Posterior cingulate gyrus (tissue), 11 donors: Measurements from ENCODE around the gene ANKRD31.
"Not testable (repeated sequence)": the region's sequence is repeated elsewhere in the genome, so short reads cannot be mapped to it uniquely, and the experiment has no call there.

Source experiments
- DNase-seq, 10 donors: peaks; one replicate each; pipeline versions ENCODE4 v3.0.0 to v3.0.0-alpha.2; 2020 to 2021; ENCODE audit warnings: mixed read lengths in 3 of 10
- intact Hi-C: fragments of 100-400 bp; cut with DNase I; formaldehyde crosslinking; loops from one replicate; pipeline ENCODE4 v1.15.1; 2023

Gene ANKRD31

GRCh38 chr5:75152860-75153259 lies 83.8 kb downstream of the ANKRD31 start:
- DNase-seq = no peak
- intact Hi-C loops = no loop called here

GRCh38 chr5:75148051-75148450 lies 88.6 kb downstream of the ANKRD31 start:
- intact Hi-C loops = no loop called here
- DNase-seq = no peak

GRCh38 chr5:75142566-75143136 lies 94.0 kb downstream of the ANKRD31 start:
- DNase-seq = no peak
- intact Hi-C loops = no loop called here

- no peak for DNase-seq
- intact Hi-C loops = no loop called here
Observed at GRCh38 chr5:75140277-75140676, 96.4 kb downstream of the ANKRD31 start.

DNA sequence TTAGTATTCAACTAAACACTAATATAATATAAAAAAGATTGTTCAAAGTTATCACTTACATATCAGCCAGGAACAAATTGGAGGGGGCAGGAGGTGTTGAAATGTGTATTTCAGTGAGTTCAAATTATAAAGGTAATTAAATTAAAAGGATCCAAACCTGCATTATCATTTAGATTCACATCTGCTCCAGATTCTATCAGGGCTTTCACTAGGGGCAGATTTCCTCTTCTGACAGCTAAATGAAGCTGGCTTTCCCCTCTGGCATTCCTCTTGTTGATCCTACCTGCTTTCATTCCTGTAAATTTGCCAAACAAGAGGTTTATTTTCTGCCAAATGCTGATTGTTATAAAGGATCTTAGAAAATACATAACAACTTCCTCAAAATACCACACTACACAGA lies 98.0 kb downstream of the ANKRD31 start:
- no peak for DNase-seq
- intact Hi-C loops = no loop called here

GRCh38 chr5:75130818-75131349 lies 105.8 kb downstream of the ANKRD31 start:
- peak in 1 of 10 donors; percentile 63 for DNase-seq
- intact Hi-C loops = no loop called here

DNA sequence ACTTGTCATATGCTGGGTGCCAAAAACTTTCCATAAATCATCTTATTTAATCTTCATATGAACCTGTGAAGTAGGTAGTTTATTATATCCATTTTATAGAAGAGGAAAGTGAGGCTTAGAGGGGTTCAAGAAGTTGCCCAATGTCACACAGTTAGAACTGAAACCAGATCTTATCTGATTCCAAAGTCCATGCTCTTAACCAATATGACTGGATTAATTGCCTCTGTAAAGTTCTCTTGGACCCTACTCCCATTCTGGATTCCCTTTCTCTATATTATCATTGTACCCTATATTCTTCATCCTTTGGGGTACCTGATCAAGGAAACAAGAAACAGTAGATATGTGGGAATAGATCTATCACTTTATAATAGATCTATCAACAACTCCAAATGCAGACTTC lies 119.8 kb downstream of the ANKRD31 start:
- no peak for DNase-seq
- intact Hi-C loops = no loop called here

GRCh38 chr5:75114311-75114710 lies 122.4 kb downstream of the ANKRD31 start:
- intact Hi-C loops, DNase-seq: not testable (repeated sequence)

GRCh38 chr5:75113354-75114113 lies 123.1 kb downstream of the ANKRD31 start:
- no peak for DNase-seq
- intact Hi-C loops = no loop called here

DNA sequence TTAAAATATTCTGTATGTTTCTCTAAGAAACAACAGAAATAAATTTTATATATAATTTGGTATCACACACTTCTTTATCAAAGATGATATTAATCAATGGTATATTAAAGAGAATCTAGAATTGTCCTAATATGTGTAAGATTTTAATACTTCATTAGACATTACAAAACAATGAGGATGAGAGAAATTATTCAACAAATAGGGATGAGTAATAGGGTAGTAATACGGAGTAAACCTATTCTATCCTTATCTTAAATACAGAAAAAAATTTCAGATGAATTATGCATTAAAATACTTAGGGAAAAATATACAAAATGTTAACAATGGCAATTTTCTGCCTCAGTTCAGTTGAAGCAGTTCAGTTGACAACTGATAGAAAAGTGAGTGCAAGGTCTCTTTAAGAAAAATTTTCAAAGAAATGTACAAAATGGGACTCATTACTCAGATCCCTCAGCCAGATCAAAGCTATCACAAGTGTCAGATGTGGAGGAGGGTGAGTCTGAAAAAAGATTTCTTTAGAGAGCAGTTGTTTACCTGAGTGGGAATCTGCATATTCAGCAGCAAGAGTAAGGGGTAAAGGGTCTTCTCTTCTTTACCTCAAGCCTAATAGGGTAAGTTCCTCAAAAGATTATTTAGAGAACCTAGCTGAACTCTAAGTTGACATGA lies 127.6 kb downstream of the ANKRD31 start:
- intact Hi-C loops = no loop called here
- DNase-seq = no peak

GRCh38 chr5:75108515-75108914 lies 128.2 kb downstream of the ANKRD31 start:
- intact Hi-C loops = no loop called here
- DNase-seq = no peak

DNA sequence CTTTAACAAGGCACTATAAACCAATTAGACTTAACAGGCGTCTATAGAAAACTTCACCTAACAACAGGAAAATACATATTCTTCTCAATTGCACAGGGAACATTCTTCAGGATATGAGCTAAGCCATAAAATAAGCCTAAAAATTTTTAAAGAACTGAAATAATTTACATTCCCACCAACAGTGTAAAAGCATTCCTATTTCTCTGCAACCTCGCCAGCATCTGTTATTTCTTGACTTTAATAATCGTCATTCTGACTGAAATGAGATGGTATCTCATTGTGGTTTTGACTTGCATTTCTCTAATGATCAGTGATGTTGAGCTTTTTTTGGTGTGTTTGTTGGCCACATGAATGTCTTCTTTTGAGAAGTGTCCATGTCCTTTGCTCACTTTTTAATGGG lies 140.7 kb downstream of the ANKRD31 start:
- intact Hi-C loops, DNase-seq: not testable (repeated sequence)

DNA sequence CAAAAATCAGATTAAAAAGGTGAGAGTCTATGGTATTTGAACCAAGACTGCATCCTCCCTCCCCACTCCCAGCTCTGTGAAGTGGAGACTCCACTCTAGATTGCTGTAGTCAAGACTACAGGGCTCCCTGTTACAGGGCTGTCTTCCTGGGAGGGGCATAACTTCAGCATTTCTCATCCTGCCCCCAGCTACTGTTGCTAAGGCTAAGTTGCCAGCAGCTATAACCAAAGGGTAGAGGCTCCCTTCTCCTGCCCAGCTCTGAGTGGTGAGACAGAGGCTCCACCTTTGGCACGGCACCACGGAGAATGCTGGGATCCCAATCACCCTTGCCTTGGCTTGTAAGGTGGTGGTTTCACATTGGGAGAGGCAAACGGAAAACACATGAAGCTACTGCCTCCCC lies 145.1 kb downstream of the ANKRD31 start:
- intact Hi-C loops = no loop called here
- DNase-seq = no peak

GRCh38 chr5:75089662-75090061 lies 147.0 kb downstream of the ANKRD31 start:
- intact Hi-C loops = no loop called here
- DNase-seq = no peak

DNA sequence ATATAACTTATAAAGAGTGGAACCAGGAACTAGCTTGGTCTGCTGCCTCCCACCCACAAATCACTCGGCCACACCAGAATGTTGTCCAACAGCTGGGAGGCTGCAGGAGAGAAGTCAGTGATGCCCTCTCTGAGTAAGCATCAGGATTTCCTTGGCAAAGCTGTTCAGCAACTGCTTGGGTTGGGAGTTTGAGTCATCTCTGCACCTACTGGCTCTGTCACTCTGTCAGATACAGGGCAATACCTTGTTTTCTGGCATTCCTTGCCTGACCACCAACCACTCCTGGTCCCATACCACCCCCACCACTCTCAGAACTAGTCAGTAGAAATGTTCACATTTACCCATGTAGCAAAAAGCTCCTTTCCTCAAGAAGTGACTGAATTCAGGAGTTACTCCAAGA lies 147.5 kb downstream of the ANKRD31 start:
- intact Hi-C loops = no loop called here
- no peak for DNase-seq

- intact Hi-C loops = no loop called here
- DNase-seq = no peak
Observed at GRCh38 chr5:75088648-75089047, 148.0 kb downstream of the ANKRD31 start.

DNA sequence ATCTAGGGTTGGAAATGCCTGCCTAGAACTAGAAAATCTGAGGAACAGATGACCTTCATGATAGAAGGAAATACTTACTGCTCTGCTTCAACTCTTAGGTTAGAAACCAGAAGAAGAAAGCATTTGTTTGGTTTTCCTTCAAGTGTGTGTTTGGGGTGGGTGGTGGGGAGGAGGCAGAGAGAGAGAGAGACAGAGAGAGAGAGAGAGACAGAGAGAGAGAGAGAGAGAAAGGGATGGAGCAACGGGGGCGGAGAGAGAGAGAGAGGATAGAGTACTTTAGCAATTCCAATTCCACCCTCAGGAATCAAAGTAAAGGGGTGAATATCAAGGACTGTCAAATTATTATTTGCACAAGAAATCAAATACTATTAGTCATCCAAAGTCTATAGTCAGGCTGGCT lies 155.2 kb downstream of the ANKRD31 start:
- DNase-seq = no peak
- intact Hi-C loops = no loop called here

DNA sequence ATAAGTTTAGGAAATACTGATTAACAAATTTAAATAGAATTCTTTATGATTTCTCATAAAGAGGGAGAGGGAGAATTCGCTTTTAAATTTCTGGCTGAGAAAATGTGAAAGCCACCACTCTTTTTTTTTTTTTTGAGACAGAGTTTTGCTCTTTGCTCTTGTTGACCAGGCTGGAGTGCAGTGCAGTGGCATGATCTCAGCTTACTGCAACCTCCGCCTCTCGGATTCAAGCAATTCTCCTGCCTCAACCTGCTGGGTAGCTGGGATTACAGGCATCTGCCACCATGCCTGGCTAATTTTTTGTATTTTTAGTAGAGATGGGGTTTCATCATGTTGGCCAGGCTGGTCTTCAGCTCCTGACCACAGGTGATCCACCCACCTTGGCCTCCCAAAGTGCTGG lies 157.3 kb downstream of the ANKRD31 start:
- intact Hi-C loops, DNase-seq: not testable (repeated sequence)

- intact Hi-C loops = no loop called here
- DNase-seq = no peak
Observed at GRCh38 chr5:75078027-75078426, 158.7 kb downstream of the ANKRD31 start.

DNA sequence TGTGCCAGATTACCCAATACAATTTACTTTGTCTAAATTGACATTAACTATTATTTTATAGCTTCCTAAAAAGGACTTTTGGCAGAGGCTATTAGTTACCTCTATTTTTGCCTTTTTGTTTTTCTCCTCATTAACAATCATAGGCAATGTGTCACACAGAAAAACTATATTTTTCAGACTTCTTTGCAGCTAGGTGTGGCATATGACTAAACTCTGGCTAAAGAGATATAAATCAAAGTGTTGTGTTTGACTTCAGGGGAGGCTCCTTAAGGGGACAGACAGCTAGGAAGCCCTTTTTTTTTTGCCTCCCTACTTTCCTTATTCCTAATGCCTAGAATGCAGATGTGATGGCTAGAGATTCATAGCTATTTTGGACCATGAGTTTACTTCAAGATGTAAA lies 164.6 kb downstream of the ANKRD31 start:
- intact Hi-C loops = no loop called here
- no peak for DNase-seq

DNA sequence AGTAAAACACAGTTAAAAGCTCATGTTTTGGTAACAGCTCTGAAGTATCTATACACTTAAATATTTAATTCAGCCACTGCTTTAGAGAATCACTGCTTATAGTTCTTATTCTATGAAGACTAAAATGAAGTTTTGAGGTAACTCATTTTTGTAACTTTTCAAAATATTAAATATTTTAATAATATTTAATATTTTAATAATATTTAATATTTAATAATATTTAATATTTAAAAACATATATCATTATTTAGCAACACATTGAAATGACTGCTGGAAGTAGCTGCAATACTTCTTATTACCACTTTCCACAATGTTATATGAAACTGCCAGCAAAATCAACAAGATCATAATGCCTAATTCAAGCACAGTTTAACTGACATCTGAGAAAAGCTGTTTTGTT lies 165.6 kb downstream of the ANKRD31 start:
- intact Hi-C loops = no loop called here
- no peak for DNase-seq

DNA sequence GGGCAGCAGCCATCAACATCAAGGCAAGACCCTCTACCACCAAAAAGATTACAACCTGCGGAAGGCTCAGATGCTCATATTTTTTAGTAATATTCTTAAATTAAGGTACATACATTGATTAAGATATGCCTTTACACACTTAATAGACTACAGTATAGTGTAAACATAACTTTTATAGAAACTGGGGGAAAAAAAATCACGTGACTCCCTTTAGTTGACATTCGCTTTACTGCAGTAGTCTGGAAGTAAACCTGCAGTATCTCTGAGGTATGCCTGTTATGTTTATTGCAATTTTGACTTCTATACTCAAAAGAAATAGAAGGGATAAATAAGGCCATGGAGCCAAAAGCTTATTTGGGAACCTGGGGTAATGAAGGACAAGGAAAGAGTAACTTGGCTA lies 169.2 kb downstream of the ANKRD31 start:
- DNase-seq = no peak
- intact Hi-C loops = no loop called here
